GM10847 (cell line): ENCODE data around the gene DHX35.

Source experiments
- POLR2A ChIP-seq: IDR thresholded peaks from 2 replicates; pipeline ENCODE4 v1.6.1; 2011; ENCODE audit not compliant: insufficient read length; ENCODE audit errors: extremely low read depth

The DHX35 gene

DNA sequence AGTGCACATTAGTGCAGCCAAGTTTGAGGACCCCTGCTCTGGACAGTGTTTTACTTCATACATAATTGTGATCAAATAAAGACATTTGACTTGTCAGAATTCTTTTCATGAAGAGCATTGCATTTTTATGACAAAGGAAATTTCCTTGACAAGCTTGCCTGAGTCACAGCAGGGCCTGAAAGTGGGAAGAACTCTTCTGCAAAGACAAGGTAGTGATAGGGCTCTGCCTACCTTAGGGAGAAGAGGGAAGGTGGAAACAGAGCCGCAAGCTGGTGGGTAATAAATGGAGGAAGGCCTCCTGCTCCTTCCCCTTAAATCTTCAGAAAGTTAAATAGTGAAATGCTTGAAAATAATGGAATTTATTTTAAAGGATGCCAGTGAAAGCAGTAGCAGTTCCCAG lies 118.2 kb downstream of the DHX35 start:
- TF ChIP-seq POLR2A: no peak

DNA sequence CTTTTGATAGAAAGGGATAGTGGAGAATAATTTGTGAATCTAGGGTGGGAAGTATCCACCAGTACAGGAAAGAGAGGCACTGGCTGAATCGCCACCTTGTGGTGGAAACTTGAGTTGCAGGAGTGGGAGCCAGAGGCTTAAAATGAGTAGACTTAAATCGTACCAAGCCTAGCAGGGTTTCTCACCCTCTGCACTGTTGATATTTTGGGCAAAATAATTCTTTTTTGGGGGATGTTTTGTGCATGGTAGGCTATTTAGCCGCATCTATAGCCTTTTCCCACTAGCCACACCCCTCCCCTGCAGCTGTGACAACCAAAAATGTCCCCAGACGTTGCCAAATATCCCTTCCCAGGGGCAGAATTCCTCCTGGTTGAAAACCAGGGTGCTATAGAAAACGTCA lies 119.1 kb downstream of the DHX35 start:
- no peak for TF ChIP-seq POLR2A

DNA sequence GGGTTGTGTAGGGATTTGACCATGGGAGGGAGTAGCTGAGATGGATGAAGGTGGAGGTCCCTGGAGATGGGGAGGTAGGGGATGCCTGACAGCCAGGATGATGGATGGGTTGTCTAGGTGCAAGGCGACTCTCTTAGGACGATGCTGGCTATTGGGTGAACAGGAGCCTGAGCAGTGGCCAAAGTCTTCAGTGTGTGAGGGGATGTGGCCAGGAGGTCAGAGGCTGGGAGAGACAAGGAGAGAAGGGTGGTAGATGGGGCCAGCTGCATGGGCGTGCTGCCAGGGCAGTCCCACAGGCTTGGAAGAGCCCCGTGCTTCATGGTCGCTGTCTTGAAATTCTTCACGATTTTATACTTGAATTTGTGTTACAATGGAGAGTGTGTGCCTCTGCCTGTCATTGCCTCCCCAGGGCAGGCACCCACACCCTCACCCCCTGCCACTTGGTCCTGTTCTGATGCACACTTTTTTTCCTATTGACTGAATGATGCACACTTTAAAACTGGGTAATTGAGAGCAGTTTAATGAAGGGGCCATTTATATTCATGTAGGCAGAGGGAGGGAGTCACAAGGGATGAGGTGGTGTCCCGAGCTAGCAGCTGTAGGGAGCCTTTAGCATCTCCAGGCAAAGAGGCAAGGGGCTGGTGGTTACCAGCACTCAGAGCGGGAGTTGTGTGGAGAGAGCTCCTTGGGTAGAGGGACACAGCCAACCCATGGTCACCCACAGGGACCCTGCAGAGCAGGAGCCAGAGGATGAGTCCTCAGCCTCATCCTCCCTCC lies 120.7 kb downstream of the DHX35 start:
- no peak for TF ChIP-seq POLR2A

DNA sequence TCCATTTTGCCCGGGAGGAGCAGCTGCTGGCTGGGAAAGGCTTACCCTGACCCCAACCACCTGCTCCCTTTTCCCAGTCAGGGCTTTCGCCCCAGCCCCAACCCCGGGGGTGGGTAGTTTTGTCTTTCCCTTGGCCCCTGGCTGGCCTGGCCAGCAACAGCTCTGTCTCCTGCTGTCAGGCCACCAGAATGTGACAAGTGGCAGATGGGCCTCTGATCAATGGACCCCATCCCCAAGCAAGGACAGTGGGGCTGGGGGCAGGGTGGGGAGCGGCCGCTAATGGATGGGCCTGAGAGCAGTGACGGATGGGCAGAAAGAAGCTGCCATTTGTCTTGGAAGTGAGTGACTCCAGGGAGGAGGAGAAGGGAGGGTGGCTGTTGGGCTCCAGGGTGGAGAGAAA lies 121.6 kb downstream of the DHX35 start:
- no peak for TF ChIP-seq POLR2A

DNA sequence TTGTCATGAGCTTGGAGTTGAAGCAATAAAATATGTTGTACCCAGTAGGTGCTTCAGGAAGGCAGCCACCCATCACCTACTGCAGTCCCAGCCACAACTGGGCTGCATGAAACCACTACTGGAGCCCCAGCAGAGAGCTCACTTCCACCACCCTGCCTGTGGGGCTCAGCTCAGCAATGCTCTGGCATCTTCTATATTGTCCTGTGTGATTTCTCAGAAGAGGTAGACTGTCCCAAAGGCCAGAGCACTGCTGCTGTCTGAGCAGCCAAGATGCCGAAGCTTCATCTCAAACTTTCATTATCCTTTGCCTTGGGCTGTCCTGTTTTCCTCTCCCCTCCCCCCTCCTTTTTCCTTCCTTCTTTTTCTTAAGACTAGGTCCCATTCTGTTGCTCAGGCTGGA lies 126.9 kb downstream of the DHX35 start:
- no peak for TF ChIP-seq POLR2A
